Common myeloid progenitor, CD34-positive (primary cell): ENCODE results near the gene FAM118B.
"Not testable (repeated sequence)": the region's sequence is repeated elsewhere in the genome, so short reads cannot be mapped to it uniquely, and the experiment has no call there.

Source experiments
- CTCF ChIA-PET: fragments of 350-600 bp; sonication (Branson Sonifier 250); formaldehyde crosslinking; loops from one replicate; lab custom pipeline; 2021; ENCODE audit warnings: antibody characterized with exemption; lab: Charles Lee
- POLR2A ChIA-PET: fragments of 350-600 bp; sonication (Branson Sonifier 250); formaldehyde crosslinking; loops from one replicate; lab custom pipeline; 2021; ENCODE audit warnings: antibody characterized with exemption; lab: Charles Lee
- DNase-seq, 3 donors: peaks; one replicate each; pipeline versions ENCODE4 v3.0.0 to v3.0.0-alpha.2; 2013
- H3K27ac ChIP-seq, 2 experiments: 1 replicate in 1 of 2; 2 replicates in 1 of 2; pipeline ENCODE4 v1.7.0; 2013; ENCODE audit warnings: inconsistent platforms in 2 of 2, low read length in 2 of 2, mild to moderate bottlenecking in 2 of 2, low read depth in 1 of 2, moderate library complexity in 1 of 2; ENCODE audit not compliant: severe bottlenecking in 2 of 2, insufficient read depth in 1 of 2, poor library complexity in 1 of 2
- H3K27me3 ChIP-seq, 5 experiments: replicated peaks in 2 of 5; 1 replicate in 3 of 5; 2 replicates in 2 of 5; pipeline versions ENCODE4 v1.6.1 to v1.7.0; 2013; ENCODE audit warnings: low read length in 4 of 5, mild to moderate bottlenecking in 2 of 5, moderate library complexity in 2 of 5, inconsistent platforms in 1 of 5; ENCODE audit not compliant: insufficient read depth in 5 of 5, control insufficient read depth in 4 of 5
- H3K36me3 ChIP-seq, 4 experiments: 1 replicate in 2 of 4; 2 replicates in 2 of 4; pipeline versions ENCODE4 v1.6.1 to v1.7.0; 2013; ENCODE audit warnings: low read length in 3 of 4, control low read depth in 1 of 4, mild to moderate bottlenecking in 1 of 4; ENCODE audit not compliant: control insufficient read depth in 4 of 4, insufficient read depth in 4 of 4
- H3K4me1 ChIP-seq, 4 experiments: 1 replicate in 3 of 4; 2 replicates in 1 of 4; pipeline versions ENCODE4 v1.6.1 to v1.7.1; 2013; ENCODE audit warnings: low read length in 3 of 4, mild to moderate bottlenecking in 3 of 4, control low read depth in 1 of 4, inconsistent platforms in 1 of 4, moderate library complexity in 1 of 4; ENCODE audit not compliant: control insufficient read depth in 4 of 4, insufficient read depth in 4 of 4; ENCODE audit errors: control extremely low read depth in 1 of 4
- H3K4me3 ChIP-seq, 7 experiments: 1 replicate in 4 of 7; 2 replicates in 3 of 7; pipeline versions ENCODE4 v1.5.1 to v1.7.0; 2013; ENCODE audit warnings: mild to moderate bottlenecking in 7 of 7, low read length in 6 of 7, moderate library complexity in 6 of 7, inconsistent platforms in 2 of 7, low read depth in 2 of 7, control low read depth in 1 of 7; ENCODE audit not compliant: insufficient read depth in 4 of 7, control insufficient read depth in 1 of 7; ENCODE audit errors: extremely low read depth in 1 of 7
- H3K9me3 ChIP-seq, 5 experiments: 1 replicate in 4 of 5; 2 replicates in 1 of 5; pipeline versions ENCODE4 v1.6.1 to v1.7.1; 2013; ENCODE audit warnings: low read length in 4 of 5, mild to moderate bottlenecking in 2 of 5, inconsistent platforms in 1 of 5, low read depth in 1 of 5, moderate library complexity in 1 of 5; ENCODE audit not compliant: control insufficient read depth in 4 of 5, insufficient read depth in 2 of 5; ENCODE audit errors: control extremely low read depth in 1 of 5
- WGBS: methylation state at CpG from one replicate; pipeline ENCODE4 v1.1.5; 2013; ENCODE audit not compliant: insufficient coverage; 5-methylcytosine and 5-hydroxymethylcytosine counted together

The FAM118B gene

GRCh38 chr11:126304457-126305075 lies 93.0 kb downstream of the FAM118B start:
- H3K9me3 ChIP-seq, result no peaks in the 10 kb centered on the region
- ChIA-PET POLR2A (interaction anchor here (0.6 kb wide), 2 partner anchors 112 to 135 kb away, joined by 3 to 4 read pairs; no protein-coding TSS in a partner anchor), CTCF (interaction anchor here (0.6 to 11.9 kb wide), 6 partner anchors 21 to 176 kb away, joined by 3 to 105 read pairs (median 3); no protein-coding TSS in a partner anchor)
- peak overlapping the region; percentile 91 to 95 for H3K27ac ChIP-seq
- peaks cover 4 to 21% (median 12%) of the 10 kb centered on the region in 4 experiments for H3K4me1 ChIP-seq
- peaks cover 0 to 22% (median 7%) of the 10 kb centered on the region in 4 experiments for H3K36me3 ChIP-seq
- H3K4me3 ChIP-seq, result peak overlapping the region; percentile 59 to 99 (median 89)
- no peaks in the 10 kb centered on the region for H3K27me3 ChIP-seq
- no peak for DNase-seq
- 81% methylated on average over 6 of the region's 12 CpGs for WGBS

GRCh38 chr11:126305699-126306098 lies 94.1 kb downstream of the FAM118B start:
- 100% methylated on average over 2 of the region's 4 CpGs for WGBS
- POLR2A ChIA-PET, result no interaction called here
- no peaks in the 10 kb centered on the region for H3K9me3 ChIP-seq
- H3K27me3 ChIP-seq, result no peaks in the 10 kb centered on the region
- H3K36me3 ChIP-seq, result peaks cover 0 to 30% (median 8%) of the 10 kb centered on the region in 4 experiments
- H3K4me3 ChIP-seq, result no peak overlapping the region
- CTCF ChIA-PET, result interaction anchor here (1.3 to 11.9 kb wide), 2 partner anchors 12 to 174 kb away, joined by 4 to 105 read pairs; no protein-coding TSS in a partner anchor
- H3K4me1 ChIP-seq, result peaks cover 5 to 32% (median 16%) of the 10 kb centered on the region in 4 experiments
- H3K27ac ChIP-seq, result no peak overlapping the region
- DNase-seq, result no peak

DNA sequence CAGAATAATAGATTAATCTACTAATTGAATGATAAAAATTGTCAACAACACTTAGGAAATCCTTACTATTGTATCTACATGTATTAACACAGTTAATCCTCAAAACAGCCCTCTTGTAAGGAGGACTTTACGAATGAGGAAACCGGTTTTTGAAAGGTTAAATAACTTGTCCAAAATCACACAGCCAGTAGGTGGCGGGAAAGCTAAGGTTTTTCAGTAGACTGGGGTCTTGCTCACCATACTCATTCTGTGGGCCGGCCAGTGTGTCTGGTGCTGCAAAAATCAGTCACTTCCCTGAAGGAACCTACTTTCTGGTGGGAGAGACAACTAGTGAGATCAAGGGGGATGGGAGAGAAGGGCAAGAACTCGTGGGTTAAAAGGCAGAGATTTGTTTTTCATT lies 96.1 kb downstream of the FAM118B start:
- POLR2A ChIA-PET, result no interaction called here
- H3K4me3 ChIP-seq, result no peak overlapping the region
- H3K27me3 ChIP-seq, result no peaks in the 10 kb centered on the region
- CTCF ChIA-PET, result interaction anchor here (0.9 to 11.9 kb wide), 8 partner anchors 8 to 682 kb away, joined by 3 to 105 read pairs (median 6); no protein-coding TSS in a partner anchor
- peak; percentile 77 to 84 (median 81) for DNase-seq
- peaks cover 7 to 50% (median 33%) of the 10 kb centered on the region in 4 experiments for H3K4me1 ChIP-seq
- no peak overlapping the region for H3K27ac ChIP-seq
- H3K36me3 ChIP-seq, result peaks cover 0 to 30% (median 8%) of the 10 kb centered on the region in 4 experiments
- no peaks in the 10 kb centered on the region for H3K9me3 ChIP-seq
- 30% methylated on average over 2 of the region's 5 CpGs for WGBS

DNA sequence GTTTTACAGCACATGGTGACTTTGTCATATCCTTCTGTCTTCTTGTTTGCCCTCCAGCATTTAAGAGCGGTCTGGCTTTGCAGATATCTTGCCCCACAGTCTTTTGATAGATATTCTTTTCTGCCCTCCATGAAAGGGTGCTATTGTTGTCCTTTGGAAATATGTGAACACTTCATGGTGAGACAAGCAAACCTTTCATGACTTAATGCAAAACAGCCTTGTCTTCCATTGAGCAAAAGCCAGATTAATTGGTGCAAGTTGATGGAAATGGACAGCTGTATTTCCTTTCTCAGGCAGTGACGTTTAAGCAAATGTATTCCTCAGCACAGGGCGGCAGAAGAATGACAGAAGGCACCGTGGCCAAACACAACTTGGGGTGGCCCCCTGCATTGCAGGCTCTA lies 96.7 kb downstream of the FAM118B start:
- Histone ChIP-seq H3K9me3 (no peaks in the 10 kb centered on the region), H3K27me3 (no peaks in the 10 kb centered on the region), H3K4me1 (peaks cover 7 to 55% (median 34%) of the 10 kb centered on the region in 4 experiments), H3K36me3 (peaks cover 0 to 35% (median 8%) of the 10 kb centered on the region in 4 experiments), H3K4me3 (no peak overlapping the region), H3K27ac (no peak overlapping the region)
- no peak for DNase-seq
- CTCF ChIA-PET, result interaction anchor here (0.9 to 11.9 kb wide), 8 partner anchors 8 to 682 kb away, joined by 3 to 105 read pairs (median 10); partner anchors contain the start of gene ST3GAL4
- POLR2A ChIA-PET, result no interaction called here
- WGBS, result 95% methylated on average over 3 of the region's 4 CpGs

GRCh38 chr11:126308771-126309170 lies 97.2 kb downstream of the FAM118B start:
- Histone ChIP-seq H3K36me3 (peaks cover 0 to 37% (median 8%) of the 10 kb centered on the region in 4 experiments), H3K4me1 (peaks cover 7 to 55% (median 32%) of the 10 kb centered on the region in 4 experiments)
- 100% methylated on average over 4 of the region's 4 CpGs for WGBS
- DNase-seq, POLR2A ChIA-PET, H3K27me3 ChIP-seq, H3K27ac ChIP-seq, H3K4me3 ChIP-seq, H3K9me3 ChIP-seq: not testable (repeated sequence)
- CTCF ChIA-PET, result interaction anchor here (1.4 to 11.9 kb wide), 7 partner anchors 9 to 171 kb away, joined by 4 to 105 read pairs (median 20); partner anchors contain the start of gene ST3GAL4

DNA sequence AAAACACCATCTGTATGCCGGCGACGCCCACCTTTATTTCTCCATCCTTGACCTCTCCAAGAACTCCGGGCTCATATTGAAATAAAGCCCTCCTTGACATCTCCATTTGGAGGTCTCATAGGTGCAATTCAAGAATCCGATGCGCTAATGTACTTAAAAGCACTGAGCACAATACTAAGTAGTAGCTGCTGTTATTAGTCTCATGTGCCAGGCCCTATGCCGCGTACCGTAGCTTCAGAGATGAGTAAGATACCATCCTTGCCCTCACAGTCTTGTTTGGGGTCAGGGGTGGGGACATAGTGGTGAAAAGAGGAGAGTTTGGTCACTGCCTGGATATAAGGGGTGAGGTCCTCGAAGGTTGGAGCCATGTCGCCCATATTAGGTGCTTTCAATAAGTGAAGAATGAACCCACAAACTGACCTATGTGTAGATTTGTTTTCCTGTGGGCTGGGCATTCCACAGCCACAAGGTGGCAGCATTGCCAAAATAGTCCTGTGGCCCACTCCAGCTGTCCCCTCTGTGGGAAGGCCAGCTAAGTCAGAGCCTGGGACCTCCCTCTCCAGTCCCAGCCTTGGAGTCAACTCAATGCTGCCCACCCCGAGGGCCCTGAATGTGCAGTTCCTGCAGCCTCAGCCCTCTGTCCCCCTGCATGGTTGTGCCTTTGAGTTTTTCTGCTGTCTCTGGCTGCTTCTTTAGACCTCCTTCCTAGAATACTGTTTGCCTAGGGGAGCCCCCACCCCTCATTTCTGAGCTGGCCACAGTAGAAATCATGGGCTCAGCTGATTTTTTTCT lies 98.8 kb downstream of the FAM118B start:
- peak; percentile 72 to 77 (median 75) for DNase-seq
- ChIA-PET CTCF (interaction anchor here (0.7 to 11.9 kb wide), 41 partner anchors 9 to 1035 kb away, joined by 3 to 105 read pairs (median 5); partner anchors contain the start of gene ST3GAL4), POLR2A (interaction anchor here (0.5 to 1.3 kb wide), 3 partner anchors 83 to 110 kb away, joined by 3 to 4 read pairs (median 3); no protein-coding TSS in a partner anchor)
- WGBS, result 66% methylated on average over 12 of the region's 12 CpGs
- peaks cover 0 to 40% (median 11%) of the 10 kb centered on the region in 4 experiments for H3K36me3 ChIP-seq
- H3K4me3 ChIP-seq, result no peak overlapping the region
- H3K4me1 ChIP-seq, result peaks cover 3 to 50% (median 25%) of the 10 kb centered on the region in 4 experiments
- no peaks in the 10 kb centered on the region for H3K27me3 ChIP-seq
- no peak overlapping the region for H3K27ac ChIP-seq
- H3K9me3 ChIP-seq, result peaks cover 0 to under 1% (median 0%) of the 10 kb centered on the region in 5 experiments
